A549 (cell line): Measurements from ENCODE around the gene ALDH1A3. TPM values are rescaled to one million over a fixed set of nuclear protein-coding genes. Genes with fewer than 3 reads are reported as not detected.
"Not testable (repeated sequence)": the region's sequence is repeated elsewhere in the genome, so short reads cannot be mapped to it uniquely, and the experiment has no call there.

Source experiments
- ATAC-seq, 2 experiments: fragments of 200-7000 bp in 1 of 2; fragments of >200 bp in 1 of 2; cut with Nextera tagmentation in 1 of 2; cut with Tn5 transposase in 1 of 2; 3 replicates each; pipeline versions ENCODE4 v1.8.0 to v1.9.1; 2018 to 2020; ENCODE audit warnings: mild to moderate bottlenecking in 1 of 2, moderate library complexity in 1 of 2
- CTCF ChIA-PET: fragments of 300-600 bp; sonication (Branson Sonifier 250); formaldehyde crosslinking; extraction: SDS; loops from one replicate; lab custom pipeline; 2021; ENCODE audit warnings: antibody characterized with exemption, inconsistent platforms; lab: Yijun Ruan, JAX
- POLR2A ChIA-PET: fragments of 350-600 bp; formaldehyde crosslinking; extraction: SDS; loops from one replicate; lab custom pipeline; 2021; ENCODE audit warnings: antibody characterized with exemption, inconsistent platforms; lab: Yijun Ruan, JAX
- DNase-seq, 2 experiments: peaks; one replicate each; pipeline versions ENCODE4 v3.0.0 to v3.0.0-alpha.2; 2011 to 2016; ENCODE audit warnings: low read depth in 1 of 2, low spot score in 1 of 2
- FAIRE-seq: peaks from 2 replicates; lab custom pipeline; 2011; peaks lifted over from hg19 to GRCh38; lab: Jason Lieb, UNC
- H3K27ac ChIP-seq, 2 experiments: fragments of >200 bp; sonication (Bioruptor Twin); formaldehyde crosslinking; 3 replicates each; pipeline ENCODE4 v1.5.1; 2016 to 2017
- H3K4me1 ChIP-seq: fragments of >200 bp; sonication (Bioruptor Twin); formaldehyde crosslinking; 3 replicates; pipeline ENCODE4 v1.6.1; 2016
- H3K4me2 ChIP-seq: fragments of >200 bp; sonication (Bioruptor Twin); formaldehyde crosslinking; 3 replicates; pipeline ENCODE4 v1.6.1; 2016
- H3K4me3 ChIP-seq: fragments of >200 bp; sonication (Bioruptor Twin); formaldehyde crosslinking; 3 replicates; pipeline ENCODE4 v1.5.1; 2016
- H3K9me3 ChIP-seq: fragments of >200 bp; sonication (Bioruptor Twin); formaldehyde crosslinking; 3 replicates; pipeline ENCODE4 v1.6.1; 2016
- CBX8 ChIP-seq: fragments of 200-600 bp; sonication (generic); IDR thresholded peaks from 2 replicates; pipeline ENCODE4 v1.6.1; 2016
- CEBPB ChIP-seq, 2 experiments: fragments of >200 bp in 1 of 2; sonication (Bioruptor Twin) in 1 of 2; formaldehyde crosslinking in 1 of 2; IDR thresholded peaks; 2 replicates each; pipeline ENCODE4 v1.6.1; 2012 to 2016
- E2F6 ChIP-seq: IDR thresholded peaks from 2 replicates; pipeline ENCODE4 v1.6.1; 2012; ENCODE audit warnings: low read depth, borderline replicate concordance
- EHF ChIP-seq: fragments of 250-450 bp; sonication (Bioruptor Pico); IDR thresholded peaks from 2 replicates; pipeline ENCODE4 v1.5.0; 2020; ENCODE audit warnings: mild to moderate bottlenecking
- ESRRA ChIP-seq: fragments of 150-350 bp; IDR thresholded peaks from 2 replicates; pipeline ENCODE4 v1.6.1; 2014; ENCODE audit warnings: mild to moderate bottlenecking, low read length, borderline replicate concordance
- MAZ ChIP-seq: fragments of 150-350 bp; IDR thresholded peaks from 2 replicates; pipeline ENCODE4 v1.6.1; 2014; ENCODE audit warnings: antibody characterized with exemption, low read depth, low read length, borderline replicate concordance
- NR3C1 ChIP-seq: fragments of >200 bp; sonication (Bioruptor Twin); formaldehyde crosslinking; IDR thresholded peaks from 3 replicates; pipeline ENCODE4 v1.6.1; 2017
- RCOR1 ChIP-seq: fragments of 150-350 bp; IDR thresholded peaks from 2 replicates; pipeline ENCODE4 v1.6.1; 2014; ENCODE audit warnings: antibody characterized with exemption, low read length, low read depth
- RNF2 ChIP-seq: fragments of 200-600 bp; sonication (generic); IDR thresholded peaks from 2 replicates; pipeline ENCODE4 v1.6.1; 2016; ENCODE audit warnings: low read depth, mild to moderate bottlenecking, antibody characterized with exemption, moderate library complexity, borderline replicate concordance
- TFCP2L1 ChIP-seq: fragments of 250-450 bp; sonication (Bioruptor Pico); IDR thresholded peaks from 2 replicates; pipeline ENCODE4 v1.5.0; 2021; ENCODE audit warnings: mild to moderate bottlenecking
- USF2 ChIP-seq: fragments of 450-650 bp; IDR thresholded peaks from 2 replicates; pipeline ENCODE4 v1.6.1; 2014; ENCODE audit warnings: antibody characterized with exemption
- WGBS: methylation state at CpG from one replicate; pipeline ENCODE4 v1.1.6; 2017; ENCODE audit errors: missing lambda C conversion rate; 5-methylcytosine and 5-hydroxymethylcytosine counted together
- polyA plus RNA-seq, 4 experiments: library from polyadenylated mRNA; depleted of rRNA in 3 of 4; stranded (reverse); fragments of >200 nt; fragmentation: RNase III in 1 of 4; extraction: RNeasy Plus Mini Kit Qiagen cat#74134 plus additional on column Dnase treatment in 1 of 4; gene quantifications; 2 replicates in 3 of 4; 3 replicates in 1 of 4; pipeline ENCODE4 v1.2.3, GENCODE V29; 2011 to 2017

Gene ALDH1A3
- polyA plus RNA-seq, 2 of the 4 experiments (the other 2 are of a cell fraction): 11.5 to 11.9 TPM

GRCh38 chr15:100849021-100849854 lies 30.4 kb upstream of the ALDH1A3 start (continued):
- TF ChIP-seq USF2 (no peak), CEBPB (IDR thresholded peaks at IDR 0.05) (no peak)

GRCh38 chr15:100849855-100850218 lies 29.8 kb upstream of the ALDH1A3 start:
- TF ChIP-seq MAZ: no peak
- TF ChIP-seq RNF2: peak; percentile 27; the same call in 1 of the 2 replicates
- Histone ChIP-seq H3K27ac (peak overlapping the region; percentile 82 to 90), H3K4me1 (0 out of 3 replicates have a peak, but pooled peaks cover 3% of the 10 kb centered on the region), H3K4me2 (peak overlapping the region; percentile 68), H3K4me3 (peak overlapping the region; percentile 70), H3K9me3 (no peaks in the 10 kb centered on the region)
- WGBS: 10% methylated on average over 12 of the region's 22 CpGs
- ChIA-PET POLR2A (interaction anchor here (0.7 to 1.2 kb wide), 3 partner anchors 30 to 128 kb away, joined by 3 to 5 read pairs (median 4); partner anchors contain the start of gene ALDH1A3), CTCF (interaction anchor here (0.5 to 3.2 kb wide), 24 partner anchors 9 to 217 kb away, joined by 3 to 19 read pairs (median 4); no protein-coding TSS in a partner anchor)
- FAIRE-seq: no peak
- ATAC-seq: no peak; a peak in 1 of 6 replicates
- no peak for DNase-seq

- CTCF ChIA-PET: interaction anchor here (1.1 to 3.2 kb wide), 3 partner anchors 21 to 180 kb away, joined by 6 to 19 read pairs (median 7); no protein-coding TSS in a partner anchor
- 89% methylated on average over 12 of the region's 12 CpGs for WGBS
- H3K9me3 ChIP-seq, DNase-seq, FAIRE-seq, H3K4me2 ChIP-seq, POLR2A ChIA-PET, ATAC-seq, H3K4me1 ChIP-seq, H3K27ac ChIP-seq, H3K4me3 ChIP-seq: not testable (repeated sequence)
These were observed 28.1 kb upstream of the ALDH1A3 start for GRCh38 chr15:100851428-100852015.

- H3K9me3 ChIP-seq: no peaks in the 10 kb centered on the region
- DNase-seq: no peak
- H3K4me1 ChIP-seq: 0 out of 3 replicates have a peak, but pooled peaks cover 3% of the 10 kb centered on the region
- no peak for ATAC-seq
- H3K4me2 ChIP-seq: no peak overlapping the region
- no peak for TF ChIP-seq EHF (CRISPR knock-in tag)
- TF ChIP-seq NR3C1: no peak
- WGBS: 86% methylated on average over 4 of the region's 4 CpGs
- no peak overlapping the region for H3K4me3 ChIP-seq
- FAIRE-seq: no peak
- CTCF ChIA-PET: interaction anchor here (0.8 to 2.2 kb wide), 4 partner anchors 14 to 181 kb away, joined by 3 to 10 read pairs (median 4); no protein-coding TSS in a partner anchor
- POLR2A ChIA-PET: no interaction called here
- H3K27ac ChIP-seq: no peak overlapping the region
These were observed 27.0 kb upstream of the ALDH1A3 start for GRCh38 chr15:100852630-100853029.

- no peak for ATAC-seq
- H3K4me1 ChIP-seq: 0 out of 3 replicates have a peak, but pooled peaks cover 3% of the 10 kb centered on the region
- no peak for DNase-seq
- POLR2A ChIA-PET: no interaction called here
- 91% methylated on average over 15 of the region's 15 CpGs for WGBS
- no peak for FAIRE-seq
- no peak overlapping the region for H3K27ac ChIP-seq
- CTCF ChIA-PET: interaction anchor here (0.7 to 2.2 kb wide), 6 partner anchors 12 to 217 kb away, joined by 3 to 10 read pairs (median 4); no protein-coding TSS in a partner anchor
- H3K4me2 ChIP-seq: no peak overlapping the region
- H3K9me3 ChIP-seq: no peaks in the 10 kb centered on the region
- no peak for TF ChIP-seq ESRRA
- TF ChIP-seq CBX8: no peak
- TF ChIP-seq TFCP2L1: no peak
- no peak for TF ChIP-seq E2F6
- TF ChIP-seq NR3C1: no peak
- no peak for TF ChIP-seq RCOR1
- H3K4me3 ChIP-seq: no peak overlapping the region
These were observed 25.8 kb upstream of the ALDH1A3 start for GRCh38 chr15:100853676-100854440.
